AG09309 (cell line): Measurements from ENCODE around the gene TRAF3IP3.

Experiments
- DNase-seq: peaks from one replicate; pipeline ENCODE4 v3.0.0-alpha.2; 2010; ENCODE audit warnings: low read depth
- H3K4me3 ChIP-seq: 2 replicates; pipeline ENCODE4 v1.5.1; 2011; ENCODE audit warnings: mild to moderate bottlenecking, low read depth, low read length, moderate library complexity; ENCODE audit not compliant: control insufficient read depth
- CTCF ChIP-seq: IDR thresholded peaks from 2 replicates; pipeline ENCODE4 v1.5.1; 2011; ENCODE audit warnings: mild to moderate bottlenecking, low read depth, low read length, inconsistent platforms; ENCODE audit not compliant: insufficient read depth, control insufficient read depth; ENCODE audit errors: missing control alignments

Gene TRAF3IP3

GRCh38 chr1:209723756-209724693 lies 31.8 kb upstream of the TRAF3IP3 start:
- no peak for DNase-seq
- H3K4me3 ChIP-seq: no peak overlapping the region
- TF ChIP-seq CTCF: no peak

- H3K4me3 ChIP-seq: no peak overlapping the region
- no peak for TF ChIP-seq CTCF
- no peak for DNase-seq
Observed at GRCh38 chr1:209727286-209727685, 28.6 kb upstream of the TRAF3IP3 start.

GRCh38 chr1:209727785-209728184 lies 28.1 kb upstream of the TRAF3IP3 start:
- no peak for TF ChIP-seq CTCF
- DNase-seq: no peak
- H3K4me3 ChIP-seq: no peak overlapping the region

DNA sequence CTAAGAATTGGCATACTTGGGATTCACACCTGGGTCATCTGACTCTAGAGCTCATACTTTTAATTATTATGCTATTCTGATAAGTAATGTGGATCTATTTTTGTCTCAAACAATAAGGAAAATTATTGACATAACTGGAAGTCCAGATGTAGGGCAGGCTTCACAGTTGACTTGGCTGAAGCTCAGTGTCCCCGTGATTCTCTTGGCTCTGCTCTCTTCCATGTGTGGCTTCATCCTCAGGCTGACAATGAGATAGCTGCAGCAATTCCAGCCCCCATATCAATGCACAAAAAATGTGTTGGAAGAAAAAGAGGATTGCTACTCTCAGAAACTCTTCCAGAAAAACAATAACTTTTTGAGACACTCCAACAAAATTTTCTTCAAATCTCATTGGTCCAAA lies 27.4 kb upstream of the TRAF3IP3 start:
- no peak for TF ChIP-seq CTCF
- no peak for DNase-seq
- no peak overlapping the region for H3K4me3 ChIP-seq

GRCh38 chr1:209729436-209729835 lies 26.4 kb upstream of the TRAF3IP3 start:
- no peak overlapping the region for H3K4me3 ChIP-seq
- DNase-seq: no peak

DNA sequence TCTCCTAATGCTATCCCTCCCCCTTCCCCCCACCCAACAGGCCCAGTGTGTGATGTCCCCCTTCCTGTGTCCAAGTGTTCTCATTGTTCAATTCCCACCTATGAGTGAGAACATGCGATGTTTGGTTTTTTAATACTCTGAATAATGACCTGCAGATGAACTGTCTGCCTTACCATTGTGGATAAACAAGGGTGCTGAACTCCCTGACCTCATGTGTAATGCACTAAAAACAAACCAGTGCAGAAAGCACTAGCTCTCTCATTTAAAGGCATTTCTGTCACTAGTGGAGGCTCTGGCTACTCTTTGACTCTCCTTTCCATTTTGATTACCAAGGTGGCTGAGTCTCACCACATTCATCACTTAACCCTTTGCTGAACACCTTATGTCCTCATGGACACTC lies 23.1 kb upstream of the TRAF3IP3 start:
- DNase-seq: no peak
- no peak overlapping the region for H3K4me3 ChIP-seq
- no peak for TF ChIP-seq CTCF

More at GRCh38 chr1:209729436-209729835, 26.4 kb upstream of the TRAF3IP3 start:
- no peak for TF ChIP-seq CTCF
